Mammary epithelial cell (primary cell): ENCODE data around the gene MUC2.

Source experiments
- EZH2 ChIP-seq: IDR thresholded peaks from 2 replicates; pipeline ENCODE4 v1.6.1; 2012; ENCODE audit warnings: low read length, inconsistent platforms, borderline replicate concordance
- TF ChIP-seq, protein P1 (sequence below), 2 donors: IDR thresholded peaks in 1 of 2; conservative IDR thresholded peaks in 1 of 2; 2 replicates each; pipeline ENCODE4 v1.5.1; 2011 to 2012; ENCODE audit warnings: inconsistent platforms in 2 of 2, low read length in 2 of 2, mild to moderate bottlenecking in 2 of 2, control low read depth in 1 of 2, low read depth in 1 of 2; ENCODE audit not compliant: insufficient read depth in 1 of 2; ENCODE audit errors: extremely low read depth in 1 of 2

DNA sequence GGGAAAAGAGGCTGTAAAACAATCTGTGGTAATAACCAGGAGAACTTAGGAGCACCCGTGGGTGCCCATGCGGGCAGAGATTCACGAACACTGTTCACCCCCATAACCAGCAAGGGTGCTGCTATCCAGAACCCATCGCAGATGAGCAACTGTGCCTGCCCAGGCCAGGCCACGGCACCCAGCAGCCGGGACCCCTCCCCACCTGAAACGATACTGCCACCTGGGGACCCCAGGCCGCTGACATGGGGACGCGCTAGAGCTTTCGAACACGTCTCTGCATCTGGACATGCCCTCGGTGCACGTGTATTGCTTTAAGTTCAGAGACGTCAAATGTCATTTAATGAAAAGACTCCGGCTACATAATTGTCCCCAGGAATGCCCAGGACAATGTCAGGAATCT, 14.3 kb upstream of the MUC2 start:
- TF ChIP-seq, protein P1, sequence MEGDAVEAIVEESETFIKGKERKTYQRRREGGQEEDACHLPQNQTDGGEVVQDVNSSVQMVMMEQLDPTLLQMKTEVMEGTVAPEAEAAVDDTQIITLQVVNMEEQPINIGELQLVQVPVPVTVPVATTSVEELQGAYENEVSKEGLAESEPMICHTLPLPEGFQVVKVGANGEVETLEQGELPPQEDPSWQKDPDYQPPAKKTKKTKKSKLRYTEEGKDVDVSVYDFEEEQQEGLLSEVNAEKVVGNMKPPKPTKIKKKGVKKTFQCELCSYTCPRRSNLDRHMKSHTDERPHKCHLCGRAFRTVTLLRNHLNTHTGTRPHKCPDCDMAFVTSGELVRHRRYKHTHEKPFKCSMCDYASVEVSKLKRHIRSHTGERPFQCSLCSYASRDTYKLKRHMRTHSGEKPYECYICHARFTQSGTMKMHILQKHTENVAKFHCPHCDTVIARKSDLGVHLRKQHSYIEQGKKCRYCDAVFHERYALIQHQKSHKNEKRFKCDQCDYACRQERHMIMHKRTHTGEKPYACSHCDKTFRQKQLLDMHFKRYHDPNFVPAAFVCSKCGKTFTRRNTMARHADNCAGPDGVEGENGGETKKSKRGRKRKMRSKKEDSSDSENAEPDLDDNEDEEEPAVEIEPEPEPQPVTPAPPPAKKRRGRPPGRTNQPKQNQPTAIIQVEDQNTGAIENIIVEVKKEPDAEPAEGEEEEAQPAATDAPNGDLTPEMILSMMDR (conservative IDR thresholded peaks at IDR 0.05 in 1 of 2, IDR thresholded peaks at IDR 0.05 in 1 of 2; ENCODE audit: extremely low read depth in 1 of 2, insufficient read depth in 1 of 2, low read depth in 1 of 2, low read length in 2 of 2) = no peak
- TF ChIP-seq EZH2 = no peak
